Prostate gland (tissue), 2 donors: ENCODE data around the gene KLHDC9. TPM values are rescaled to one million over a fixed set of nuclear protein-coding genes. Genes with fewer than 3 reads are reported as not detected.

Source experiments
- DNase-seq: peaks from one replicate; pipeline ENCODE4 v3.0.0-alpha.2; 2019; ENCODE audit warnings: low spot score
- H3K27ac ChIP-seq, 2 donors: fragments of 200-600 bp; sonication (generic); 2 replicates each; pipeline ENCODE4 v1.5.1; 2017 to 2019
- H3K27me3 ChIP-seq: fragments of 200-600 bp; sonication (generic); replicated peaks from 2 replicates; pipeline ENCODE4 v1.5.1; 2019; ENCODE audit not compliant: insufficient read depth
- H3K36me3 ChIP-seq, 2 donors: fragments of 200-600 bp; sonication (generic); 1 replicate in 1 of 2; 2 replicates in 1 of 2; pipeline versions ENCODE4 v1.5.1 to v1.8.1; 2017 to 2019
- H3K4me1 ChIP-seq: fragments of 200-600 bp; sonication (generic); replicated peaks from 2 replicates; pipeline ENCODE4 v1.5.1; 2019
- H3K4me3 ChIP-seq, 2 donors: fragments of 200-600 bp; sonication (generic); 2 replicates each; pipeline ENCODE4 v1.5.1; 2017 to 2019
- H3K9me3 ChIP-seq: fragments of 200-600 bp; sonication (generic); 2 replicates; pipeline ENCODE4 v1.5.1; 2017
- POLR2A ChIP-seq: fragments of 450-650 bp; IDR thresholded peaks from one replicate; pipeline ENCODE4 v1.6.1; 2016; ENCODE audit warnings: antibody characterized with exemption, mild to moderate bottlenecking
- POLR2AphosphoS5 ChIP-seq: sonication (generic); formaldehyde crosslinking; IDR thresholded peaks from one replicate; pipeline ENCODE4 v1.6.1; 2017; ENCODE audit warnings: antibody characterized with exemption
- WGBS: methylation state at CpG from one replicate; pipeline ENCODE4 v1.1.5; 2018; 5-methylcytosine and 5-hydroxymethylcytosine counted together
- intact Hi-C: fragments of 100-400 bp; cut with DNase I; formaldehyde crosslinking; loops from one replicate; pipeline ENCODE4 v1.14.2; 2022
- small RNA-seq, 2 donors: library from RNA; depleted of rRNA; stranded (forward); fragments of <200 nt; gene quantifications; one replicate each; pipeline ENCODE3, GENCODE V24; 2016
- total RNA-seq, 2 donors: library from RNA; depleted of rRNA; stranded (reverse); fragments of >200 nt; gene quantifications; one replicate each; pipeline ENCODE4 v1.1.0, GENCODE V29; 2016
- TF ChIP-seq, protein P1 (sequence below), 4 experiments: fragments of 200-600 bp in 2 of 4; fragments of 450-650 bp in 2 of 4; sonication (generic) in 2 of 4; IDR thresholded peaks; 1 replicate in 3 of 4; 2 replicates in 1 of 4; pipeline ENCODE4 v1.5.1; 2016 to 2019; ENCODE audit warnings: antibody characterized with exemption in 4 of 4, mild to moderate bottlenecking in 2 of 4, moderate library complexity in 2 of 4

Gene KLHDC9
- total RNA-seq, 2 donors from 2014 or later, result 24.8 to 33.3 TPM

DNA sequence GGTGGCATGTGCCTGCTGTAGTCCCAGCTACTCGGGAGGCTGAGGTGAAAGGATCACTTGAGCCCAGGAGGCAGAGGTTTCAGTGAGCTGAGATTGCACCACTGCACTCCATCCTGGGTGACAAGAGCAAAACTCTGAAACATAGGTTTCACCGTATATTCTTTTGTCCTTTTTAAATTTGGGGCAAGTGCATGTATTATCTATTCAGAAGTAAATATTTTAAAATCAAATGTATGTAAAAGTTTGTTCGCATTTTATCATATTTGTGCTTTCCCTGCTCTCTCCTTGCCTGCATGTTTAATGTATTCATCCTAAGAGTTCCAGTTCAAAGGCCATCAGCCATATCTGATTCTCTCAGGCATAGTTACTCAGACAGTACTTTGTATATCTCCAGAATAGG, 47.7 kb downstream of the KLHDC9 start:
- Histone ChIP-seq H3K4me1 (no peaks in the 10 kb centered on the region), H3K27ac (no peak overlapping the region), H3K27me3 (no peaks in the 10 kb centered on the region), H3K4me3 (no peak overlapping the region), H3K36me3 (no peaks in the 10 kb centered on the region), H3K9me3 (no peaks in the 10 kb centered on the region)
- intact Hi-C loops, result no loop called here
- TF ChIP-seq POLR2AphosphoS5 (no peak), POLR2A (no peak)
- TF ChIP-seq, protein P1, sequence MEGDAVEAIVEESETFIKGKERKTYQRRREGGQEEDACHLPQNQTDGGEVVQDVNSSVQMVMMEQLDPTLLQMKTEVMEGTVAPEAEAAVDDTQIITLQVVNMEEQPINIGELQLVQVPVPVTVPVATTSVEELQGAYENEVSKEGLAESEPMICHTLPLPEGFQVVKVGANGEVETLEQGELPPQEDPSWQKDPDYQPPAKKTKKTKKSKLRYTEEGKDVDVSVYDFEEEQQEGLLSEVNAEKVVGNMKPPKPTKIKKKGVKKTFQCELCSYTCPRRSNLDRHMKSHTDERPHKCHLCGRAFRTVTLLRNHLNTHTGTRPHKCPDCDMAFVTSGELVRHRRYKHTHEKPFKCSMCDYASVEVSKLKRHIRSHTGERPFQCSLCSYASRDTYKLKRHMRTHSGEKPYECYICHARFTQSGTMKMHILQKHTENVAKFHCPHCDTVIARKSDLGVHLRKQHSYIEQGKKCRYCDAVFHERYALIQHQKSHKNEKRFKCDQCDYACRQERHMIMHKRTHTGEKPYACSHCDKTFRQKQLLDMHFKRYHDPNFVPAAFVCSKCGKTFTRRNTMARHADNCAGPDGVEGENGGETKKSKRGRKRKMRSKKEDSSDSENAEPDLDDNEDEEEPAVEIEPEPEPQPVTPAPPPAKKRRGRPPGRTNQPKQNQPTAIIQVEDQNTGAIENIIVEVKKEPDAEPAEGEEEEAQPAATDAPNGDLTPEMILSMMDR (IDR thresholded peaks at IDR 0.05), result no peak
- WGBS, result 83% methylated on average over 3 of the region's 3 CpGs
- no peak for DNase-seq

Small RNA genes lying within 50 kb of the gene (small RNA-seq; reads per million reads assigned to genes)
- 0 reads per million in 2 donors for gene RF01225

Other genes starting within 250 kb of the KLHDC9 start
- 1 to 10 TPM in 1 of 2 donors, under 1 TPM in 1; 0.55 to 1.1 TPM for gene CD244, start 235.5 kb upstream of the KLHDC9 start, total RNA-seq
- gene ITLN1, start 213.2 kb upstream of the KLHDC9 start, total RNA-seq, result 1 to 10 TPM in 1 of 2 donors, under 1 TPM in 1; 0.96 to 7.0 TPM
- 1 to 10 TPM in 1 of 2 donors, under 1 TPM in 1; 0.82 to 2.4 TPM for gene ITLN2, start 143.6 kb upstream of the KLHDC9 start, total RNA-seq
- 100 to 1,000 TPM in 1 of 2 donors, 10 to 100 TPM in 1; 43.6 to 104 TPM for gene F11R, start 77.2 kb upstream of the KLHDC9 start, total RNA-seq
- gene TSTD1, start 59.4 kb upstream of the KLHDC9 start, total RNA-seq, result 100 to 1,000 TPM; 137 to 648 TPM
- gene USF1, start 52.4 kb upstream of the KLHDC9 start, total RNA-seq, result 10 to 100 TPM; 46.3 to 65.8 TPM
- gene ARHGAP30, start 28.5 kb upstream of the KLHDC9 start, total RNA-seq, result 1 to 10 TPM; 3.2 to 5.3 TPM
- gene NECTIN4, start 8.8 kb upstream of the KLHDC9 start, total RNA-seq, result 10 to 100 TPM in 1 of 2 donors, 1 to 10 TPM in 1; 9.6 to 18.6 TPM
- 10 to 100 TPM; 33.6 to 36.0 TPM for gene PFDN2, start 19.7 kb downstream of the KLHDC9 start, total RNA-seq
- gene NIT1, start 19.7 kb downstream of the KLHDC9 start, total RNA-seq, result 10 to 100 TPM; 31.1 to 51.7 TPM
- gene DEDD, start 34.3 kb downstream of the KLHDC9 start, total RNA-seq, result 10 to 100 TPM; 30.1 to 41.5 TPM
- gene UFC1, start 55.6 kb downstream of the KLHDC9 start, total RNA-seq, result 10 to 100 TPM; 71.3 to 72.8 TPM
- 10 to 100 TPM; 28.1 to 32.1 TPM for gene USP21, start 61.1 kb downstream of the KLHDC9 start, total RNA-seq
- 10 to 100 TPM; 13.8 to 42.6 TPM for gene PPOX, start 68.1 kb downstream of the KLHDC9 start, total RNA-seq
- 10 to 100 TPM; 38.2 to 68.7 TPM for gene B4GALT3, start 79.1 kb downstream of the KLHDC9 start, total RNA-seq
- gene ADAMTS4, start 100.7 kb downstream of the KLHDC9 start, total RNA-seq, result 1 to 10 TPM in 1 of 2 donors, under 1 TPM in 1; 0.55 to 3.4 TPM
- gene NDUFS2, start 104.0 kb downstream of the KLHDC9 start, total RNA-seq, result 100 to 1,000 TPM; 108 to 111 TPM
- 10 to 100 TPM in 1 of 2 donors, 1 to 10 TPM in 1; 3.6 to 22.4 TPM for gene FCER1G, start 116.9 kb downstream of the KLHDC9 start, total RNA-seq
- gene APOA2, start 125.3 kb downstream of the KLHDC9 start, total RNA-seq, result not detected
- gene TOMM40L, start 127.7 kb downstream of the KLHDC9 start, total RNA-seq, result 10 to 100 TPM in 1 of 2 donors, 1 to 10 TPM in 1; 7.5 to 15.6 TPM
- not detected for gene NR1I3, start 139.8 kb downstream of the KLHDC9 start, total RNA-seq
- gene PCP4L1, start 160.4 kb downstream of the KLHDC9 start, total RNA-seq, result 10 to 100 TPM in 1 of 2 donors, 1 to 10 TPM in 1; 7.6 to 10.1 TPM
- gene MPZ, start 211.6 kb downstream of the KLHDC9 start, total RNA-seq, result 1 to 10 TPM; 2.2 to 7.3 TPM
- gene SDHC, start 216.0 kb downstream of the KLHDC9 start, total RNA-seq, result 100 to 1,000 TPM in 1 of 2 donors, 10 to 100 TPM in 1; 59.0 to 107 TPM